T-helper 1 cell (primary cell): ENCODE data around the gene HSP90AB1.

Experiments used
- DNase-seq, 5 donors: peaks; one replicate each; pipeline ENCODE4 v3.0.0-alpha.2; 2012 to 2020

HSP90AB1 gene

DNA sequence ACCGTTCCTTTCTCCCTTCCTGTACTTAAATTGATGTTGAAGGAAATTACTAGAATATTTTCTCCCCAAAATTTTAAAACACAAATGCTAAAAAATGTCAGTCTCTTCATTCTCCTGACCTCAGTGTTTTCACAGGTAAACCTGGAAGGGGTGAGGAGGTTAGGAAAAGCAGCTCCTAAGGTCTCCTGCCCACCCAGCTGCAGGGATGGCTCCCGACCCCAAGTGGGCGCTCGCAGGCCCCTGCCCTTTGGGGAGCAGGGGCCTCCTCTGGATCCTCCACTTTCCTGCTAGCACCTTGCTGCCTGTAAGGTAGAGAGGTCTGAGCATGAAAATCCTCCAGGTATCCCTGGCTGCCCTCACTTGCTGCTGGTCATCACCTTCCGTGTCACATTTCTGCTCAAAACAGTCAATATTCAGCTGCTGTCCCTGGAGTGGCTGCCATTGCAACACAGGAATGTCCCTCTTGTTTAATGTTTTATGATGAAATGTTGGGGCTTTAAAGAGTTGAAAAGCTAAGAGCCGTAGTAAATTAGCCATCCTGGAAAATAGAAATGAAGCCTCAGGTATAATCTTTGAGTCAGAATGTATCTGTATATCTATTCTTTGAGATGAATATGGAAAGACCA, 10.9 kb upstream of the HSP90AB1 start:
- no peak for DNase-seq

DNA sequence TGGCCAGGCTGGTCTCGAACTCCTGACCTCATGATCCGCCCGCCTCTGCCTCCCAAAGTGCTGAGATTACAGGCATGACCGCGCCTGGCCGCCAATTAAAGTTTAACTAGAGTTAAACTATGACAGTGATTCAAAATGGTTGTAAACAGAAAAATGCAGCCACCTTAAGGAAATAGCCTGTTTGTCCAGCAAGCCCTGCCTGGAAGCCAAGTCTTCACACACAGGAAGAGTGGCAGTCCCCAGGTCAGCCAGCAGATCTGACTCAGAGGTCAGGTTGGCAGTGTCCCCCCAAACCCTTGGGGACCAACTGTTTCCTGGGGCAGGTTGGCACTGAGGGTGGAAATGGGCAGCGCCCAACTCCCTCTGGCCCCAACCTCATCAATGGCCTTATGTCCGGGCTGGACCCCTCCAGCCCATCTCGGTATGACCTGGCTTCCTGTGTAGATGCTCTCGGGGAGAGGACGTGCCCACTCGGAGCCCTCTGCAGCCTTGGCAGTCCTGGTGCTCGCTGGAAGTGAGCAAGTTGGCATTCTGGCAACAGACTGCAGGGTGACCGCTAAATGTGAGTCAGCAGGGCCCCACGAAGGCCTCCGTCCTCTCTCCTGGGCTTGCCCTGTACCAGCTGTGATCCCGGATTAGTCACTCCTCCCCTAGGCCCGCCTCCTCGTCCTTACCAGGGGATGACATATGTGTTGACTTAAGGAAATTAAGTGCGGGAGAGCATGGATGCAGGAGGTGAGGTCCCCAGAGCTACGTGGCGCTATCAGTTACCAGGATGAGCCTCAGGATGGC, 9.7 kb upstream of the HSP90AB1 start:
- DNase-seq: peak; percentile 37 to 80 (median 45)

DNA sequence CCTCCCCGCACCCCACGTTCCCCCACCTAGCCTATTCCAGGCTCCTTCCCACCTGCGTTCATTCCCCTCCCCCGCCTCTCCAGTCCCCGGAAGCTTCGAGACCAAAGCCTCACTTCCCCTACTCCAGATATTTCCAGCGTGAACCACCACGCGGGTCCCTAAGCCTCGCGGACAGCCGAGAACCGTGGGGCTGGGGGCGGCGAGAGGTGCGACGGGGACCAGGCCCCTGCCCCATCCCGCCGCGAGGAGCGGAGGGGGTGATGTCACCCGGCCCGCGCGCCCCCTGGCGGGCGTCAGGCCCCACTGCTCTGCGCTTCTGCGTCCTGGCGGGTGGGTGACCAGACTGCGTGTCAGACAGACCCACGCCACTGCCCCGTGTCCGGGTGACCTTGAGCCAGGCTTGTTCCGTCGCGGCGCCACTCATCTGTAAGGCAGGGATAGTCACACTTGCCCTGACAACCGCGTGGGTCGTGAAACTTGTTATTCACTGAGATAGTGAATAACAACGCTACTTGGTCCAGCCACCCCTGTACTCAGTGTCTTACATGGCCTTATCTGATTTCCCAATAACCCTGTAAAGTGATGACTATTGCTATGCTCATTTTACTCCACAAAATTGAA, 9.0 kb upstream of the HSP90AB1 start:
- peak; percentile 58 to 78 (median 65) for DNase-seq

DNA sequence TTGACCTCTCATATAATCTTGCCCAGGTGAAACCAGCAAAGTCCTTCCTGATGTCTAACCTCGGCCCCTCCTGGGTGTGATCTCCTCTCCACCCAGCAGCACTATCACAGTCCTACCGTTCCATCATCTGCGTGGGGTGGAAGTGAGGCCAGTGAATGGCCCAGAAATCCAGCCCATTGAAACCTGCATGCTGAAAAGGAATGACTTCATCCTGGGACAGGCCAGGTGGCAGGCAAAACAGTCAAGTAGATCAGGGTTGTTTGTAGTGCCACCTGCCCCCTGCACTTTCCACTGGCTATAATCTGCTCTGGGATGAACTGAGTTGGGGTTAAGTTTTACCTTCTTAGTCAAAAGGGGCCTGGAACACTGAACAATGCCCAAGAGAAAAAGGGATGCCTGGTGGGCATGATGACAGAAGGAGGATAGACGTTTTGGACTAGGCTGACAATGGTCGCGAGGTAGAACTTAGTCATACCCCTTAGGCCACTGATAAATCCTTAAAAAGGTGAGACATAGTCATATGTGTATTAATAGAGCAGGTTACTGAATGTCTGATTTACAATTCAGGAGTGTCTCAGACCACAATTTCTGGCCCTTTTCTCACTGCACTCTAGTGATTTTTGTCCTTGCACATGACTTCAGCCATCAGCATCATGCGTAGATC, 8.1 kb upstream of the HSP90AB1 start:
- no peak for DNase-seq

DNA sequence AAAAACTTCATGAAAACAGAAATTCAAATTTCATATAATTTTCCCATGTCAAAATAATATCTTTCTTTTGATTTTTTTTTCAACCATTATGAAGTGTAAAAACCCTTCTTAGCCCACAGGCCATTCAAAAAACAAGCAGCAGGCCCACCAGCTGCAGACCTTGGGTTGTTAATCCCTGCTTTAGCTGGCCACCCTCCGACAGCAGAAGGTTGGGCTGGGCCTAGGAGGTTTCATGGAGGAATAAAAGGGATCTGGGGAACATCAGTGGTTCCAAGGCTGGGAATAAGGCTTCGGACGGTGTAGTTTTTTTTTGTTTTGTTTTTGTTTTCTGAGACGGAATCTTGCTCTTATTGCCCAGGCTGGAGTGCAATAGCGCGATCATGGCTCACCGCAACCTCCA, 3.6 kb upstream of the HSP90AB1 start:
- DNase-seq: no peak

DNA sequence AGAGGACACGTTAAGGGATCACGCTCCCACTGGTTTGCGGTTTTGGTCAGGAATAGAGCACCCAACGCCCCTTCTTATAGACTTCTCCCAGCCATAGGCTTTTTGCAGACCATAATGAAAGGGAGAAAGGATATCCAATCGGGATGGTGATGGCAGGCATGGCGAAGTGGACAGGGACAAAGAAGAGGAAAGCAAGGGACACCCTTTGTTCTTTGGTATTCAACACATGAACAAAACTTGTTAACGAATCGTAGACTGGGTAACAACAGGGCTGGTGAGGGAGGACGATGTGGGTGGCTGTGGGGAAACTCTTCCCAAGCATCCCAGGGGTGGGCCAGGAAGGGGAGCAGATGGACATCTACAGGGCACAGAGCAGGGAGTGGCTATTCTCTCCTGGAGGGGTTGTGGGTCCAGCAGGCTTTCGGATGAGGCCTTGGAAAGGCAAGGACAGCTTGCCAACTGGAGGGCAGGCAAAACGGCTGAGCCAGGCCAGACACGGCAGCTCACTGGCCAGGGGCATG, 1.4 kb upstream of the HSP90AB1 start:
- no peak for DNase-seq

DNA sequence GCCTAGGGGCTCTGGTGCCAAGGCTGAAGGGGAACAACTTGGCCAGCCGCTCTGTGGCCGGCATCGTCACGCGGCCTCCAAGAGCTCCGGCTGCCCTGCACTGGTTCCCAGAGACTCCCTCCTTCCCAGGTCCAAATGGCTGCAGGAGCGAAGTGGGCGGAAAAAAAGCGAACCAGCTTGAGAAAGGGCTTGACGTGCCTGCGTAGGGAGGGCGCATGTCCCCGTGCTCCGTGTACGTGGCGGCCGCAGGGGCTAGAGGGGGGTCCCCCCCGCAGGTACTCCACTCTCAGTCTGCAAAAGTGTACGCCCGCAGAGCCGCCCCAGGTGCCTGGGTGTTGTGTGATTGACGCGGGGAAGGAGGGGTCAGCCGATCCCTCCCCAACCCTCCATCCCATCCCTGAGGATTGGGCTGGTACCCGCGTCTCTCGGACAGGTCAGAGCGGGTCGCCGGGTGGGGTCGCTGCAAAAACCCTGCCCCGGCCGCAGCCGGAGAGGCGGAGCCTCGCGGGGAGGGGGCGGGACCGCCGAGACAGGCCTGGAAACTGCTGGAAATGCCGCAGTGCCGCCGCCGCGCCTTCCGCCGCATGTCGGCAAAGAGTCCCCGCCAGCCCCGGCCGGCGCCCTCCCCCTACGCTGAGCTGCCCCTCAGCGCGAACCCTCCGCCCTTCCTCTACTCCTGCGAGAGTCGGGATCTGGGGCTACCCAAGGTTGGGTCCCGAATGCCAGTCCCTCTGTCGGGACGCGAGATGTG, 814 bp upstream of the HSP90AB1 start:
- peak; percentile 67 to 85 (median 72) for DNase-seq

DNA sequence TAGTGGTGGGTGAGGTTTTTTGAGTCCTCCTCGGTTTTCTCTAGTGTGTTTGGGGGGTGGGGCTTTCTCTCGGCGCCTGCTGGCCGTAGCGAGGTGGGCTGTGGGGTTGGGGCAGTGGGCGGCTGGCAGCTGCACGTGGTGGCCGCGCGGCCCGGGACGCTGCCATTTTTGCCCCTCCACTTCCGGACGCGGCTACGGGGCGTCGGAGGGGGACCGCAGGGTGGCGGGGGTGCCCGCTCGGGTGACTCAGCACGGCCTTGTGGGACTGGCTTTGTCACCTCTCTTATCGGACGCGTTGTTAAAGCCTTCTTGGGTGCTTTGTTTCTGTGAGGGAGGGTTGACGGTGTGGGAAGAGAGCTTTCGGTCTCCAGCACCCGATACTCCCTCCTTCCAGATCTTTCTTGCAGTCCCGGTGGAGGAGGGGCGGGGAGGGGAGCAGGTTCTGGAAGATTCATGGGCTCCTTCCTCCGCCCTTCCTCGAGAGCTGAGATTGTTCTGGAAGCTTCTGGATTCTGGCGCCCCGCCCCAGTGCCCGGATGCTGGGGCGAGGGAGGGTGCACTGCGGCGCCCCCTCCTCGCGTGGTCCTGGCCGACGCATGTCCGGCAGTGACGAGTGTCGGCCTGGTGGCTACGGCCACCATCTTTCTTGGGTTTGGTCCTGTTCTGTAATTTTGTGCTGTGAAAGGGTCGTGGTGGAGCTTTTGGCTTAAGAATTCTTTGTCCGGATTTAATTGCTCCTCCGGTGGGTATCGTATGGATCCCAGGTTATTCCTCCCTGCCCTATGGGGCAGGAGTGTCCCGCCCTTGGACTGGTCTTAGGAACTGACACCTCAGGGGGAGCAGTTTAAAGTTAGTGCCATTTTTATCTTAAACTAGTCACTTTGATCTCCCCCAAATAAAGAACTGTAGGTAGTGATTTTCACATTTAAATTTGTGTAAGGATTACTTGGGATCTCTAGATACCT, 719 bp downstream of the HSP90AB1 start:
- DNase-seq: peak; percentile 71 to 87 (median 80)

DNA sequence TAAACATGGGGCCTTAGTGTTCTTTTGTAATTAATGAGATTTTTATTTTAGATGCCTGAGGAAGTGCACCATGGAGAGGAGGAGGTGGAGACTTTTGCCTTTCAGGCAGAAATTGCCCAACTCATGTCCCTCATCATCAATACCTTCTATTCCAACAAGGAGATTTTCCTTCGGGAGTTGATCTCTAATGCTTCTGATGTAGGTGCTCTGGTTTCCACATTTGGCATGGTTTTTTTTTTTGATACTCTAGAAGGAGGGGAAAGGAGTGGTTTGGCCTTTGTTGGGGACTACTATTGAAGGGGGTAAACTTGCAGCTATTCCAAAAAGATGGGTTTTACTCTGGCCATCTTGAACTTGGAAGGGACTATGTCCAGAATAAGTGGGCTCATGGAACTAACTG, 1.7 kb downstream of the HSP90AB1 start:
- no peak for DNase-seq

DNA sequence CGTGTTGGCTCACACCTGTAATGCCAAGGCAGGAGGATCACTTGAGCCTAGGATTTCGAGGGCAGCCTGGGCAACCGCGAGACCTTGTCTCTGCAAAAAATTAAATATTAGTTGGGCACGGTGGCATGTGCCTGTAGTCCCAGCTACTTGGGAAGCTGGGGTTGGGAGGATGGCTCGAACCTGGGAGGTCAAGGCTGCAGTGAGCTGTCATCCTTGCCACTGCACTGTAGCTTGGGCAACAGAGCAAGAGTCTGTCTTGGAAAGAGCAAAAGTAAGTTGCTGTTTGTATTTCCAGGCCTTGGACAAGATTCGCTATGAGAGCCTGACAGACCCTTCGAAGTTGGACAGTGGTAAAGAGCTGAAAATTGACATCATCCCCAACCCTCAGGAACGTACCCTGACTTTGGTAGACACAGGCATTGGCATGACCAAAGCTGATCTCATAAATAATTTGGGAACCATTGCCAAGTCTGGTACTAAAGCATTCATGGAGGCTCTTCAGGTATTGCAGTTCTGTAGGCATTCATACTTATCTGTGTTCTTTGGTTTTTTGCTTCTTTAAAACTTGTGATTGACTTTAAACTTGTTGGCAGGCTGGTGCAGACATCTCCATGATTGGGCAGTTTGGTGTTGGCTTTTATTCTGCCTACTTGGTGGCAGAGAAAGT, 2.3 kb downstream of the HSP90AB1 start:
- DNase-seq: no peak

DNA sequence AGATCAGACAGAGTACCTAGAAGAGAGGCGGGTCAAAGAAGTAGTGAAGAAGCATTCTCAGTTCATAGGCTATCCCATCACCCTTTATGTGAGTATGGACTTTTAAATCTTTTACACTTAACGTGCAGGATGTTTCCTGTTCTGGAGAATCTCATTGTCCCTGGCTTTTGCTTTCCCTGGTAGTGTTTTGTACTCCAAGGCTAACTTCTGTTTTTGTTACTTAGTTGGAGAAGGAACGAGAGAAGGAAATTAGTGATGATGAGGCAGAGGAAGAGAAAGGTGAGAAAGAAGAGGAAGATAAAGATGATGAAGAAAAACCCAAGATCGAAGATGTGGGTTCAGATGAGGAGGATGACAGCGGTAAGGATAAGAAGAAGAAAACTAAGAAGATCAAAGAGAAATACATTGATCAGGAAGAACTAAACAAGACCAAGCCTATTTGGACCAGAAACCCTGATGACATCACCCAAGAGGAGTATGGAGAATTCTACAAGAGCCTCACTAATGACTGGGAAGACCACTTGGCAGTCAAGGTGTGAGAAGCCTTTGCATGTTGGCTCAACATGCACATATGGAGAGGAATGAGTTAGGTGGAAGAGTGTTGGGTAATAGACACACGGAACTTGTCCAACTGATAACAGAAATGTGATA, 3.3 kb downstream of the HSP90AB1 start:
- no peak for DNase-seq

DNA sequence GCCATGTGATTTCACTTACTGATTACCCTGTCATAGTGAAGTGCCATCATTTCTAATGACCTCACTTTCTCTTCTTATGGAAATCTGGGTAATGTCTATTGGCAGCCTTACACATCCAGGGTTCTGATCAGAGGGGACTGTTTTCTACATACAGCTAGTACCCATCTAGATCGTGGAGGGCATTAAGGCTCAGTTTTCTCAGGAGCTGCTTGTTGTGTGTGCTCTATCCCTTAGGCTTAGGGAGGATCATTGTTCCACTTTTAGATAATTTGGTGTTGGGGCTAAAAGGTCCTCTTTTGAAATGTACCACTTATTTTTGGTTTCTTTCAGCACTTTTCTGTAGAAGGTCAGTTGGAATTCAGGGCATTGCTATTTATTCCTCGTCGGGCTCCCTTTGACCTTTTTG, 3.8 kb downstream of the HSP90AB1 start:
- no peak for DNase-seq

DNA sequence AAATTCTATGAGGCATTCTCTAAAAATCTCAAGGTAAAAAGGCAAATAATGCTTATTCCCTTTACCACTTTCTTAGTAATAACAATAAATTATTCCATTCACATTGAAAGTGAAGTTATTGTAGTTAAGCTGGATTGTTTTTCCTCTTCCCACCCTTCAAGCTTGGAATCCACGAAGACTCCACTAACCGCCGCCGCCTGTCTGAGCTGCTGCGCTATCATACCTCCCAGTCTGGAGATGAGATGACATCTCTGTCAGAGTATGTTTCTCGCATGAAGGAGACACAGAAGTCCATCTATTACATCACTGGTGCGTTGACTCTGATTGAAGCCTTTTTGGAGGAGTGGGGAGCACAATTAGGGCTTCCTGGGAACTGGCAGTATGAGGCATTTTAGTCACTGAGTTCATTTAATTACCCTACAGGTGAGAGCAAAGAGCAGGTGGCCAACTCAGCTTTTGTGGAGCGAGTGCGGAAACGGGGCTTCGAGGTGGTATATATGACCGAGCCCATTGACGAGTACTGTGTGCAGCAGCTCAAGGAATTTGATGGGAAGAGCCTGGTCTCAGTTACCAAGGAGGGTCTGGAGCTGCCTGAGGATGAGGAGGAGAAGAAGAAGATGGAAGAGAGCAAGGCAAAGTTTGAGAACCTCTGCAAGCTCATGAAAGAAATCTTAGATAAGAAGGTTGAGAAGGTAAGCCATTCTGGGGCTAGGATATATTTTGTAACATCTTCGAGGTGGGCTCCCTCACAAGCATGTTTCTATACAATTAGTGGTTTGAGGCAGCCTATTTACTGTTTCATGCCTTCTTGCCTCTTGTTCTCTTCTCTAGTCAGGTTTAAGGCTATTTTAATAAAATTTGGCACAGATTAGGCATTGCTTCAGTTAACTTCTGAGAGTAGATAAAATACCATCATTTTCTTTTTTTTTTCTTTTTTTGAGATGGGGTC, 4.9 kb downstream of the HSP90AB1 start:
- DNase-seq: no peak

DNA sequence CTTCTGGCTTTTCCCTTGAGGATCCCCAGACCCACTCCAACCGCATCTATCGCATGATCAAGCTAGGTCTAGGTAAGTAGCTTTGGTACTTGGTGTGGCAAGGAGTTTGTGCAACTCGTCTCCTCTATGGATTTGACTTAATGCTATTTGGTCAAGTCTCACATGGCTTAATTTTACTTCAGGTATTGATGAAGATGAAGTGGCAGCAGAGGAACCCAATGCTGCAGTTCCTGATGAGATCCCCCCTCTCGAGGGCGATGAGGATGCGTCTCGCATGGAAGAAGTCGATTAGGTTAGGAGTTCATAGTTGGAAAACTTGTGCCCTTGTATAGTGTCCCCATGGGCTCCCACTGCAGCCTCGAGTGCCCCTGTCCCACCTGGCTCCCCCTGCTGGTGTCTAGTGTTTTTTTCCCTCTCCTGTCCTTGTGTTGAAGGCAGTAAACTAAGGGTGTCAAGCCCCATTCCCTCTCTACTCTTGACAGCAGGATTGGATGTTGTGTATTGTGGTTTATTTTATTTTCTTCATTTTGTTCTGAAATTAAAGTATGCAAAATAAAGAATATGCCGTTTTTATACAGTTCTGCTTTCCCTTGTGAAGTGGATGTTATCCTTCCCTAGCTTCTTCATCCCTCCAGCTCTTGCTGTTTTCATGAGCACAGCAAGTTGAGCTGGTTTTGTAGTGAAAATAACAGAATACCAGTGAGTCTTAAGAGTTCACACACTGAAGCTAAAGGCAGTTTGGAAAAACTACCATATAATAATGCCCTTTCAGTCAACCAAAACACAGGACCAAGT, 6.6 kb downstream of the HSP90AB1 start:
- peak in 4 of 5 donors; percentile 47 to 65 (median 50) for DNase-seq

DNA sequence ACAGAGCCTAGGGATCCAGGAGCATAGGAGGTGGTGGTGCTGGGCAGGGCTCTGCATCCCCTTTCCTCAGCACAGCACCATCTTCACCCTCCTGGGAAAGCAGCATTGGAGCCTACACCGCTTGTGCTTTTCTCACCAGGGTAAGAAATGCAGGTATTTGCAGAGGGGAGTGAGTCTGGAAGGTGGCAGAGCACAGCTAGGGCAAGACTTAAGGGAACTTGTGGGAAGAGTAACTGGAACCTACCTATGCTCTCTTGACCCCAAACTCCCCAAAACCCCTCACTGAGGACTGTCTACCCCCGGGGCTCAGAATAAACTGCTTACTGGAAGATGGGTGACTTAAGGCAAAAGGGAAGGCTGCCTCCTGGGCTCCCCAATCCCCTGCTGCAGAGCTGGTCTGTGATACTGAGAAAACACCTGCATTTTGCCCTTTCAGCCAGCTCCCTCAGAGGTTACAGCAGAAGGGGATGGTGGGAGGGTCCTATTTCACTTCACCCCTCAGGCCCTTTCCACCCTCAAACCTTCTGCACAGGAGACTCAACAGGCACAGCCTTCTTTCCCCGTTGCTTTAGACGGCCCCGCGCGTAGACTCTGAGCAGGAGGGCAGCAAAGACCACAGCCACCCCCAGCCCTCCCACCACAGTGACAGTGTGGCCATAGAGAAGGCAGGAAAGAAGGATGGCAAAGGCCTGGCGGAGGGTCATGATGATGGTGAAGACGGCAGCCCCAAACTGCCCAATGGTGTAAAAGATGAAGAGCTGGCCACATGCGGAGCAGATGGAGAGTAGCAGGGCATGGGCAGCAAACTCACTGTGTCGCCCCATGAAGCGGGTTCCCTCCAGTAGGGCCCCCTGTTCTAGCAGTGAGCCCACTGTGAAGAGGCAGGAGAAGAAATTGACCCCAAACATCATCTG, 7.5 kb downstream of the HSP90AB1 start:
- no peak for DNase-seq

DNA sequence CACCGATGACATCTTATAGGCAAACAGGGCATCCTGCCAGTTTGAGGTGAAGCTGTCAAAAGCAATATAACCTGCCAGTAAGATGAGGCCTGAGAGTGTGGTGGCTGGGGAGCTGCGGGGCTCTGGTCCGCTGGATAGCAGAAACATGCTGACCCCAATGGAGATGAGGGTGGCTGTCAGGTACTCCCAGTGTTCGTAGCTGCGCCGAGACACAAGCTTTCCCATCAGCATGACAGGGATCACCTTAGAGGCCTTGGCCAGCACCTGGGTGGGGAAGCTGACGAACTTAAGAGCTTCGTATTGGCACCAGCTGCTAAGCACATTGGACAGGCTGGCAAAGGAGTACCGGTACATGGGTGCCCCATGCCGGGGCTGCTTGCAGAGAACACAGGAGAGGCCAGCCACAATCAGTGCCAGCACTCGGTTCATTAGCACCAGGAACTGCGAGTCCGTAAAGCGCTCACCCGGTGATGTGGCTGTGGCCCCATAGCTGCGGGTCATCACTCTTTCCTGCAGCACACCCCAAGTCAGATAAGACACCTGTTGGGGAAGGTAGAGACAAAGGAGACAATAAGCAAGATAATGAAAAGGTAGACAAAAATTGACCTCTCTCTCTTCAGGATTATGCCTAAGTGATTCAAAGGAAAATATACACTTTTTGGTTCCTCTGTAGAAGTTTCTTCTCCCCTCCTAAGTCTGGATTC, 8.4 kb downstream of the HSP90AB1 start:
- DNase-seq: no peak
